Fibroblast of skin of scalp (primary cell): ENCODE measurements around the gene PLA2G10.
"Not testable (repeated sequence)": the region's sequence is repeated elsewhere in the genome, so short reads cannot be mapped to it uniquely, and the experiment has no call there.

Experiments used
- DNase-seq: peaks from one replicate; pipeline ENCODE4 v3.0.0-alpha.2; 2013

PLA2G10 gene

DNA sequence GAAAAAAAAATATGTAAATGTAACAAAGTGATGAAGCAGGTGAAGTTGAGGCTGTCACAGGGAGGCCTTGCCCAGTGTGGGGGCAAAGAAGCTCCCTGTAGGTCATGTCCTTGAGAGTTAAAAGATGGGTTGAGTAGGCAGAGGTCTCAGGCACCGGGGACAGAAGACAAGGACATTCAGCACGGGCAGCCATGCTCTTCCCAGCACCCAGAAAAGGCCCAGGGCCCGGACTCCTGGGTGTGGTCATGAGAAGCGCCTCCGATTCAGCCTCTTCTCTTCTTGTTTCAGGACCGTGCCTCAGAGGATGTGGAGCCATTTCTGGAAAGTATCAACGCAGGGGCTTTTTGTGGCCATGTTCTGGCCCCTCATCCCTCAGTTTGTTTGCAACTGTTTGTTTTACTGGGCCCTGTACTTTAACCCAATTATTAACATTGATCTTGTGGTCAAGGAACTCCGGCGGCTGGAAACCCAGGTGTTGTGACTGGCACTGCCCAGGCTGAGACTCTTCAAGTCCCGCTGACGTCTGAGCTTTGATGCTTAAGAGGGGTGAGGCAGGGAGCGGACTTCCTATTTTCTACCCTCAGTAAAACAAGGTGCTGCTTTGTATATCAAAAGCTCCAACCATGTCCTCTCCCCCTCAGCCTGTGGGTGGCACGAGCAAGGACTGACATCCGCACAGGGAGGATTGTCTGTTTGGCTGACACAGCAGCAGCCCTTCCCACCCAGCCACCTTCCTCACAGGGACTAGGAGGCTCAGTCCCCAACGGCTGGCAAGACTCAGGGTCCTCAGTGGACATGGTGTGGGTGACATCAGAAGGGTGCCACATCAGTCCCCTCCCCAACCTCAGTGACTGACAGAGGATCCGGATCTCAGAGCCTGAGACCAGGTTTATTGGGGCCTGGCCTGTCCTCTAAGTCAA is 26.5 kb downstream of the PLA2G10 start:
- no peak for DNase-seq

DNA sequence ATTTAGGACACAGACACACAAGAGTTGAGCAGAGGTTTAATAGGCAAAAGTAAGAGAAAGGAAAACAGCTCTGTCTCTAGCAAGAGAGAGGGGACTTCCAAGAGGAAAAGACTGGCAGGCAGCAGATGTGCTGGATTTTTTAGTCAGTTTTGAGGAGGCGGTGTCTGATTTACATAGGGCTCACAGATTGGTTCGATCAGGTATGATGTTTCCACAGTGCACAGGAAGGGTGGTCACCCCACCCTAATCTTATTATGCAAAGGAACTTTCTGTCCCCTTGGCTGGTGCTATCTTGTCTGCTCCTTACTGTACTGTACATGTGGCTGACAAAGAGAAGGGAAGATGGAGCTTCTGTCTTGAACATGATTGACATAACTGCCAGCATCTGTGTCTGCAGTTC is 36.0 kb downstream of the PLA2G10 start:
- no peak for DNase-seq

DNA sequence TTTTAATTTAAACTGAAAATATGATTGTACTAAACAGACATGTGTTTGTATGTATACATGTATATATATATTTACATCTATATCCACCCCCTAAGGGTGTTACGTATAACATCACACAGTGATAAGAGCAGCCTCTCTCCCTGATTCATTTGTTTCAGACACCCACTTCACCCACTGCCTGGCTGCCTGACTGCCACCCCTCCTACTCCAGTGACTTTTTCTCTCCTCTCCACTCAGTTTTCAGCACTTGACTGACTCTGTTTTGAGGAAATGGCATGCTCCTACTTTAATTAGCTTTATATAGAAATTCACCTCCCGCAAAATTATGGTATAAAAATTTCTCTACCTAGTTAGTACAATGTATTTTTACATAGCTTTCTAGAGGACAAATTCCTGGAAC is 41.4 kb downstream of the PLA2G10 start:
- DNase-seq, result no peak

DNA sequence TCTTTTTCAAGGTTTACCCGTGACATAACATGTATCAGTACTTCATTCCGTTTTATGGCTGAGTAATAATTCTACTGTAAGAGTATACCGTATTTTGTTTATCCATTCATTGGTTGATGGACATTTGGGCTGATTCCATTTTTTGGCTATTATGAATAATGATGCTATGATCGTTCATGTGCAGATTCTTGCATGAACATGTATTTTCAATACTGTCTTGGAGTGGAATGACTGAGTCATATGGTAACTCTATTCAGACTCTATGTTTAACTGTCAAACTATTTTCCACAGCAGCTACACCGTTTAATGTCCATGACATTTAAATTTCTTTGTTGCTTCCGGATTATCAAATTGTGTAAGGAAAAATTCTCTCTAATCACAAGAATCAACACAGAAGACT is 43.5 kb downstream of the PLA2G10 start:
- no peak for DNase-seq

GRCh38 chr16:14649816-14650215 is 44.3 kb downstream of the PLA2G10 start:
- DNase-seq, result no peak

DNA sequence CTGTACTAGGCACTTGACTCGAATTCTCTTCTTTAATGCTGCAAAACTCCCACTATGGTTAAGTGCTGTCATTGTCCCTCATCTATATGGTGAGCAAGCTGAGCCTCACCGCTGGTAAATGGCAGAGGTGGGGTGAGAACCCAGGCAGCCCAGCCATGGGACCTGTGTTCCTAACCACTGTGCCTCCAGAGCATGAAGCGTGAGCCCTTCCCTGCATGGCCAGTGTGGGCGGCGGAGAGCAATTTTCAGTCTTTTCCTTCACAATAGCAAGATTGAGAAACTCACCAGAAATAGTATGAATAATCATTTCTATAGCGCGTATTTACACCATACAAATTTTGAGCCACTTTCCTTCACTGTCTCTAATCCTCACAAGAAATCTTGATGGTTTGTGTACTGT is 52.2 kb downstream of the PLA2G10 start:
- DNase-seq, result no peak

DNA sequence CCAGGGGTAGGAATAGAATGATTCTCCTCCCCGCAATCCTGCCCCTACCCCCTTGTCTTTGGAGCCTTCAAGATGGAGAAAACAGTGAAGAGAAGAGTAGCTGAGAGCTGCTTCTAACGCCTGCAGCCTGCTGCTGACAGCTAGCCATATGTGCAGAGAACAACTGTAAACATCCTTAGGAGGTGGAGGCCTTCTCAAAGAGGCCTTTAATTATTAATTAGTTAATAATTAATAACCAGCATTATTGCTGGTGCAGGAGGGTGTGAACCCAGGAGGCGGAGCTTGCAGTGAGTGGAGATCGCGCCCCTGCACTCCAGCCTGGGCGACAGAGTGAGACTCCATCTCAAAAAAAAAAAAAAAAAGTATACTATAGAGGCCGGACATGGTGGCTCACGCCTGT is 52.9 kb downstream of the PLA2G10 start:
- no peak for DNase-seq

DNA sequence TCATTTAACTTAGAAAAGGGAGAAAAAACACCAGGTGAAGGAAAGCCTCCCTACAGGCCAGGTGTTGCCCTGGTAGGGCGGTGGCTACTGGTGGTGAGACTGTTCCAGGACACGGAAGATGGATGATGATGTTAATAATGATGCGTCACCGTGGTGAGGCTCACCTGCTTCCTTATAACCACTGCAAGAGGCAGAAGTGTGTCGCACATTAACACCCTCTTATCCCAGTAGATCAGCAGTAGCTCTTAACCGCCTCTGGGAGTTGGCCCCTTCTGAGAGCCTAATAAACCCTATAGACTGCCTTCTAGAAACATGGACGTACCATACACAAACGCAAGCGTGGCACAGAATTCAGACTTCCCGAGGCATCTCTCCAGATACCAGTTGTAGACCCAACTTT is 53.6 kb downstream of the PLA2G10 start:
- no peak for DNase-seq

- DNase-seq, result not testable (repeated sequence)
Measured at GRCh38 chr16:14636951-14637240, 57.2 kb downstream of the PLA2G10 start.

GRCh38 chr16:14636179-14636950 is 57.7 kb downstream of the PLA2G10 start:
- not testable (repeated sequence) for DNase-seq

- DNase-seq, result no peak
Measured at GRCh38 chr16:14635395-14636165, 58.5 kb downstream of the PLA2G10 start.

- DNase-seq, result no peak
Measured at GRCh38 chr16:14634389-14634725, 59.8 kb downstream of the PLA2G10 start.

GRCh38 chr16:14632693-14633569 is 61.2 kb downstream of the PLA2G10 start, which contains the start of gene BFAR:
Gene BFAR, plus strand, starts transcription at chr16:14632951. Its CDS starts 11,396 bp downstream, at chr16:14644347.
- DNase-seq, result peak; percentile 98

GRCh38 chr16:14630620-14631330 is 63.3 kb downstream of the PLA2G10 start:
- not testable (repeated sequence) for DNase-seq

GRCh38 chr16:14629919-14630619 is 64.0 kb downstream of the PLA2G10 start, which contains the start of gene PARN:
Gene PARN, minus strand, starts transcription at chr16:14630260. Its CDS starts 135 bp downstream, at chr16:14630125.
- DNase-seq, result peak; percentile 98

- DNase-seq, result peak; percentile 5
Measured at GRCh38 chr16:14629612-14629918, 64.5 kb downstream of the PLA2G10 start.

- peak; percentile 7 for DNase-seq
Measured at GRCh38 chr16:14628806-14629611, 65.1 kb downstream of the PLA2G10 start.

DNA sequence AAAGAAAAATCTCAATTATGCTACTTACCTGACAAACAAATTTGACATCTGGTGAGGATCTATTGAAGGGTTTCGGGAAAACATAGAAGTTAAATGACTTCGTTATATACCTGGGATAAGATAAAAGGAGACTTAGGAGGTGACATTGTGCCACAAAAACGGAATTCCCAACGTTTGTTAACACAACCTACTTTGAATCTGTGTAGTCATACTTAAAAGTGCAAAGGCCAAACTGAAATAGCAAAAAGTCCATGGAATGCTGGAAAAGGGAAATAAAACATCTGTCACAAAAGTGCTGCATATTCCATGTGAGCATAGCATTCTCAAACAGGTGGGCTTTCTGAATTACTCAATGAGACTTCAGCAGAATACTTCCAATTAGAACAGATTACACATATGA is 67.0 kb downstream of the PLA2G10 start:
- DNase-seq, result no peak
